Measurements from ENCODE around the gene MORF4L1. TPM values are rescaled to one million over a fixed set of nuclear protein-coding genes. Genes with fewer than 3 reads are reported as not detected.
"Not testable (repeated sequence)": the region's sequence is repeated elsewhere in the genome, so short reads cannot be mapped to it uniquely, and the experiment has no call there.

MORF4L1 gene
- total RNA-seq, 1 experiment from 2014 or later: 382 TPM

- DNase-seq (ENCODE audit: low spot score): peak; percentile 79
These were observed 12.5 kb upstream of the MORF4L1 start for GRCh38 chr15:78859971-78860719.

- not testable (repeated sequence) for DNase-seq (ENCODE audit: low spot score)
These were observed 7.1 kb upstream of the MORF4L1 start for GRCh38 chr15:78865585-78865984.

DNA sequence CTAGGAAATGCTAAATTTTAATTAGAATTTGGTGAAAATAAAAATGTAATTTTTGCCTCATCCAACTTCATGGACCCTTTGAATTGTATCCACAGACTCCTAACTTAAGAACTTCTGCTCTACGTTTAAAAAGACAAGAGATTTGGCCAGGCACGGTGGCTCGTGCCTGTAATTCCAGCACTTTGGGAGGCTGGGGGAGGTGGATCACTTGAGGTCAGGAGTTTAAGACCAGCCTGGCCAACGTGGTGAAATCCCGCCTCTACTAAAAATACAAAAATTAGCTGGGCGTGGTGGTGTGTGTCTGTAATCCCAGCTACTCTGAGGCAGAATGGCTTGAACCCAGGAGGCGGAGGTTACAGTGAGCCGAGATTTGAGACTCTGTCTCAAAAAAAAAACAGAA lies 6.7 kb upstream of the MORF4L1 start:
- not testable (repeated sequence) for DNase-seq (ENCODE audit: low spot score)

DNA sequence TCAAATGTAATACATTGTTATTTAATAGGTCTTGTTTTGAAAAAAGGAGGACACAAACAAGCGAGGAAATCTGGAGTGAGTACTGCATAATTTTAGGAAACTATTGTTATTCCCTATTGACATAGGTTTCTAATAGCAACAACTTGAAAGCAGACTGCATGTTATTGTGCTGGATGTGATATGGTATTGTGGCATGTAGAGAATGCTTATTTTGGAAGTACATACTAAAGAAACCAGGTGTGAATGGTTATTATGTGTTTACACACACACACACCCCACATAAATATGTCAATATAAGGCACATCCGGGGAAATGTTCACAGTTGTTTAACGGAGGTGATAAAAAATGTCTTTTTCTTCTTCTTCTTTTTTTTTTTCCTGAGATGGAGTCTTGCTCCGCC lies 5.9 kb upstream of the MORF4L1 start:
- DNase-seq (ENCODE audit: low spot score): no peak

DNA sequence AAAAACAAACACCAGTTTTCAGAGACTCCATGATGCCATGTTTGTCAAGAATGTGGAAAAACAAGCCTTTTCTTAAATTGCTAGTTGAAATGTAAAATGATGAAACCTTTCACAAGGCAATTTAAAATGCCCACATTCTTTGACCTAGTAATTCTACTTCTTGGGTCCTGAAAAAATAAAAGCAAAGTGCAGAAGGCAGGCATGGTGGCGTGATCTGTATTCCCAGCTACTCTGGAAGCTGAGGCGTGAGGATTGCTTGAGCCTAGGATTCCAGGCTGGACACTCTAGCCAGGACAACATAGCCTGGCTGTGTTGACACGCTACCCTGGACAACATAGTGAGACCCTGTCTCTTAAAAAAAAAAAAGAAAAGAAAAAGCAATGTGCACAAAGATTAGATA lies 4.3 kb upstream of the MORF4L1 start:
- DNase-seq (ENCODE audit: low spot score): no peak

DNA sequence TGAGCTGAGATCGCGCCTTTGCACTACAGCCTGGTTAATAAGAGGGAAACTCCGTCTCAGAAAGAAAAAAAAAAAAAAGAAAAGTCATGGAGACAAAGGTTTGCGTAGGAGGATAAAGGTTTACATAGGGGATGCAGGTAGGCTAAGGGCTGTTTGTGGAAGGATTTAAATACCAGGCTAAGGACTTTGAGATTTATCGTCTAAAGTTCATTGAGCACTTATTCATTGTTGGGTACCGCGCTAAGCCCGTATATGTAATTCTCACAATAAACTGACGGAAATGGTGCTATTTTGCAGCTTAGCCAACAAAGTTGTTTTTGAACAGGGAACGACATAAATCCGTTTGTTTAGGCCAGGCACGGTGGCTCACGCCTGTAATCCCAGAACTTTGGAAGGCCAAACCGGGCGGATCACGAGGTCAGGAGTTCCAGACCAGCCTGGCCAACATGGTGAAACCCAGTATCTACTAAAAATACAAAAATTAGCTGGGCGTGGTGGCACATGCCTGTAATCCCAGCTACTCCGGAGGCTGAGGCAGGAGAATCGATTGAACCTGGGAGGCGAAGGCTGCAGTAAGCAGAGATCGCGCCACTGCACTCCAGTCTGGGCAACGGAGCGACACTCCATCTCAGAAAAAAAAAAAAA lies 1.1 kb upstream of the MORF4L1 start:
- not testable (repeated sequence) for DNase-seq (ENCODE audit: low spot score)

GRCh38 chr15:78872972-78873792 lies 492 bp downstream of the MORF4L1 start:
- DNase-seq (ENCODE audit: low spot score): peak; percentile 94

DNA sequence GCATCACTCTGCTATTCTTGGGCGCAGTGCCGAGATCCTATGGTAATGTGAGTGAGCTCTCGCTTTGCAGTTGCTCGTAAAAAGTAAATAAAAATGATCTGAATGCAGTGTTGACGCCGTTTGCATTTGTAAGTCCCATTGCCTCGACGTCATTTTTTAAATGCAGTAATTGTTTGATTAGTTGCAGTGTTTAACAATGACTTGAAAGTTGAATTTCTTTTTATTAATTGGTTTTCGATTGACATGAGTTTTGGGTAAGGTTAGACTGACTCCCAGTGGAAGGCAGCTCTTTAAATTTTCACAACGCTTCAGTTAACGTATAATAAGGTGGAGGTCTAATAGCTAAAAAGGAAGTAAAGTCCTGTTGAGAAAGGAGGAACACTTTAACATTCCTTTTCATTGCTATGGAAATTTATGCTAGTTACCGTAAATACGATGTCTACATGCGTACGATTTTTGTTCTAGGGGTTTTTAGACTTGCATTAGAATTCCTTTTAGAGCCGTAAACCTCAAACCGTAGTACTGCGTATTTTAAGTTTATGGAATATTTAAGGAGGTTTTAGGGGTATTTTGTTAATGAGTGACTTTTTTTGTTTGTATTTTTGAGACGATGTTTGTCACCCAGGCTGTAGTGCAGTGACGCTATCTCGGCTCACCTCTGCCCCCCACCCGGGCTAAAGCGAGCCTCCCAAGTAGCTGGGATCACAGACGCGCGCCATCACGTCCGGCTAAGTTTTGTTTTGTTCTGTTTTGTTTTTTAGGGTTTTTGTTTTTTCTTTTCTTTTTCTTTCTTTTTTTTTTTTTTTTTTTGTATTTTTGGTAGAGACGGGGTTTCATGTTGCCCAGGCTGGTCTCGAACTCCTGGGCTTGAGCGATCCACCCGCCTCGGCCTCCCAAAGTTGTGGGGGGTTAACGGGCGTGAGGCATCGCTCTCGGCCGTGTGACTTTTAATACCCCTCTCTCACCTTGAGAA lies 1.4 kb downstream of the MORF4L1 start:
- no peak for DNase-seq (ENCODE audit: low spot score)

DNA sequence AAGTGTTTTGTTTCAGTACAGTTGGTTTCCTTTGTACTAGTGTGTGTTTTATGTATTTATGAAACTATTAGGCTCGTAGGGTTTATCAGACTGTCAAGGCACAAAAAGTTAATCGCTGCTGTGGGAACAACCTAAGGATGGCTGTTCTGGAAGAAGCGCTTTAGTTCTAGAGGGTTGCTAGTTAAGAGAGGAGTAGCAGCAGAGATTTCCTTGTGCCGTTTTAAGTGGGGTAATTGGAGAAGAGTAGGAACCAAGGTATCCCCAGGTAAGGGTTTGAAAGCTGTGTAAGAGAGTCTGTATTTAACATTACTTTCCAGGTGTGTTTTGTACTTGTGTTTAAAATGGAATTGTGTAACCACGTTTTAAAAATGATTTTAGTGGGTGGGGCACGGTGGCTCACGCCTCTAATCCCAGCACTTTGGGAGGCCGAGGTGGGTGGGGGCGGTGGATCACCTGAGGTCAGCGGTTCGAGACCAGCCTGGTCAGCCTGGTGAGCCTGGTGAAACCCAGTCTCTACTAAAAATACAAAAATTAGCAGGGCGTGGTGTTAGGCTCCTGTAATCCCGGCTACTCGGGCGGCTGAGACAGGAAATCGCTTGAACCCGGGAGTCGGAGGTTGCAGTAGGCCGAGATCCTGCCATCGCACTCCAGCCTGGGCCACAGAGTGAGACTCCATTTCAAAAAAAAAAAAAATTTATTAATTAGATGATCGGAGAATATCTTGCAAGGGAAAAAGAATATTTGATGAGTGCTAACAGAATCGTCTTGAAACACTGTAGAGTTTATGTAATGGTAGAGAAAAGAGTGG lies 2.6 kb downstream of the MORF4L1 start:
- DNase-seq (ENCODE audit: low spot score): no peak

- not testable (repeated sequence) for DNase-seq (ENCODE audit: low spot score)
These were observed 4.3 kb downstream of the MORF4L1 start for GRCh38 chr15:78876954-78877353.

GRCh38 chr15:78878356-78878755 lies 5.7 kb downstream of the MORF4L1 start:
- no peak for DNase-seq (ENCODE audit: low spot score)

DNA sequence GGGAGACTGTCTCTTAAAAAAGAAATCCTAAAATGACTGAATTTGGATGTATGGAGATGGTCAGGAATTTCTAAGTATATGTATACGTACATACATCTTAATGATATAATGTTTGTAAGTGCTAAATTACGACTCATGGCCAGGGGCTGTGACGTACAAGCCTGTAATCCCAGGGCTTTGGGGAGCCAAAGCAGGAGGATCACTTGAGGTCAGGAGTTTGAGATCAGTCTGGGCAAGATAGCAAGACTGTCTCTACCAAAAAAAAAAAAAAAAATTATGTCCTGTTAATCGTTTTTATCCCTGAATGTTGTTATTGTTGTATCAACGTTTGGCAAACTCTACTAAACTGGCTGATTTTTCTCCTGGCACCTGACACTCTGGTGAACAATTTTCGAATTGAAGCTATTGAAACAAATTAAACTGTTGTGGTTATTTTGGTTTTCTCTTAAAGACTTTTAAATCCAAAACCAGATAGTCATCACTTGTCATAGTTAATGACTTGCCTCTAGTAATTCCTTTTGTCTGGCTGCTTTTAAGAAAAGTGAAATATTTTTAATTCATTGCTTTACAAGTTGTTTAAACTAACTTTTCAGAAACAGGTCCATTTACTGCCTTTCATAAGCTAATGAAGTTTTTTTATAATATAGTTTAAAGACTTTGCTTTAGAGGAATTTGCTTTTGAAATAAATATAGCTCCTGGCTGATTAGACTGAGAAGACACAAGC lies 7.0 kb downstream of the MORF4L1 start:
- no peak for DNase-seq (ENCODE audit: low spot score)

DNA sequence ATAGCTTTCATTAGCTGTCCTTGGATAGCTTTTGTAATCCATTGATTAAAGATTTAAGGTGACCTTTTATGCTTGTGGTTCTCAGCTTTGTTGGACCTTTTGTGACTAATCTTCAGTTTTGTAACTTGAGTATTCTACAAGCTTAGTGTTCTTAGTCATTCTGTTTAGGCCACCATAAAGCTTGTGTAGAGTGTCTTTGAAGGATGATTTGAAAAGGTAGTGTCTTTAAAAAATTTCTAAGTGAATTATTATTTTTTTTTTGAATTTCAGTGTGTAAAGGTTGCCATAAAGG lies 7.5 kb downstream of the MORF4L1 start:
- no peak for DNase-seq (ENCODE audit: low spot score)

GRCh38 chr15:78880813-78881212 lies 8.1 kb downstream of the MORF4L1 start:
- no peak for DNase-seq (ENCODE audit: low spot score)

- DNase-seq (ENCODE audit: low spot score): no peak
These were observed 9.0 kb downstream of the MORF4L1 start for GRCh38 chr15:78881681-78882080.

DNA sequence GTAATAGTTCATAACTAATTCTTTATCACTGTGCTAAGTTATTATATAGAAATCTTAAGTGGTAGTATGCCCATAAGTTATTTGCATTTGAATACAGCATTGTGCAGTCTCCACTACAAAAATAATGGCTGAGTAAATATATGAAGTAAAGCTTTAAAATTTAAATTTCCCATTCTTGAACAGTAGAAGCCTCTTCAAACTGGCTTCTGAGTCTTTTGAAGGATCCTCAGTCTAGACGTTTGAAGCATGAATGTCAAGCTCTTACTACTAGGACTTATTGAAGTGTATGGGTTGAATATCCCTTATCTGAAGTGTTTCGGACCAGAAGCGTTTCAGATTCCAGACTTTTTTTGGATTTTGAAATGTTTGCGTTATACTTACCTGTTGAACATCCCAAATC lies 16.3 kb downstream of the MORF4L1 start:
- no peak for DNase-seq (ENCODE audit: low spot score)

- DNase-seq (ENCODE audit: low spot score): no peak
These were observed 20.8 kb downstream of the MORF4L1 start for GRCh38 chr15:78893538-78893937.

DNA sequence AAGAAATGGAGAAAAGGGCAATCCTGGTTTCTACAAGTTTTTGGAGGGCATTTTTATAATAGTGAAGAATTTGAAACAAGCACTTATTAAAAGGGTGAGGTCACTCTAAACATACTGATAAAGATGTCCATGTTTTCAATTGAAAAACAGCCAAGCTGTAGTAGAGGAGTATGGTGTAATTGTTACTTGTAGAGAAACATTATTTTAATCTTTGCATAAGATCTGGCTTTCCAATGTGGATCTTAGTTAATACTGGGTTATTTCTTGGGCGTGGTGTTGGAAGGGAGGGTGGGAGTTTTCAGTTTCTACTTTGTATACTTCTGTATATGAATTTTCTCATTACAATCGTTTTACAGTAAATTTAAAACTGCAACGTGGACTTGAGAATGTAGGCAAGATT lies 22.8 kb downstream of the MORF4L1 start:
- no peak for DNase-seq (ENCODE audit: low spot score)

- DNase-seq (ENCODE audit: low spot score): no peak
These were observed 25.9 kb downstream of the MORF4L1 start for GRCh38 chr15:78898540-78898939.
